ENCODE results near the gene AK5. TPM values are rescaled to one million over a fixed set of nuclear protein-coding genes. Genes with fewer than 3 reads are reported as not detected.
A peak's percentile ranks its signal among the peaks of the same experiment; 100 is the strongest.

Gene AK5
- total RNA-seq, 2 donors from 2014 or later = 1.2 TPM; not detected in 1

- DNase-seq (ENCODE audit: low spot score) (no peak), ATAC-seq (no peak)
- Mint-ChIP-seq H3K4me3 (no peak overlapping the region), H3K27ac (no peak overlapping the region), H3K36me3 (peaks cover 15% of the 10 kb centered on the region), H3K27me3 (no peaks in the 10 kb centered on the region), H3K4me1 (ENCODE audit: low read depth in 2 of 2) (peaks cover 0 to 3% of the 10 kb centered on the region in 2 donors), H3K9me3 (no peaks in the 10 kb centered on the region)
Observed at GRCh38 chr1:77428068-77428467, 146.2 kb downstream of the AK5 start.

GRCh38 chr1:77430966-77431690 is 149.3 kb downstream of the AK5 start:
- H3K36me3 Mint-ChIP-seq = peaks cover 5% of the 10 kb centered on the region
- DNase-seq (ENCODE audit: low spot score) = no peak
- no peaks in the 10 kb centered on the region for H3K9me3 Mint-ChIP-seq

GRCh38 chr1:77433934-77434333 is 152.1 kb downstream of the AK5 start:
- Mint-ChIP-seq H3K36me3 (peaks cover 13% of the 10 kb centered on the region), H3K4me1 (ENCODE audit: low read depth in 2 of 2) (peaks cover 20 to 24% of the 10 kb centered on the region in 2 donors), H3K27ac (no peak overlapping the region), H3K4me3 (no peak overlapping the region), H3K9me3 (no peaks in the 10 kb centered on the region), H3K27me3 (no peaks in the 10 kb centered on the region)
- DNase-seq (ENCODE audit: low spot score) (no peak), ATAC-seq (no peak)

More at GRCh38 chr1:77430966-77431690, 149.3 kb downstream of the AK5 start:
- Mint-ChIP-seq H3K27ac (no peak overlapping the region), H3K27me3 (no peaks in the 10 kb centered on the region), H3K4me1 (ENCODE audit: low read depth in 2 of 2) (peaks cover 11 to 12% of the 10 kb centered on the region in 2 donors), H3K4me3 (no peak overlapping the region)
- peak in 1 of 2 donors; percentile 66 for ATAC-seq

GRCh38 chr1:77434967-77435366 is 153.1 kb downstream of the AK5 start:
- H3K4me3 Mint-ChIP-seq = peak overlapping the region; percentile 46
- no peaks in the 10 kb centered on the region for H3K9me3 Mint-ChIP-seq
- H3K4me1 Mint-ChIP-seq (ENCODE audit: low read depth in 2 of 2) = peaks cover 20 to 24% of the 10 kb centered on the region in 2 donors
- ATAC-seq (no peak), DNase-seq (ENCODE audit: low spot score) (no peak)
- peaks cover 16% of the 10 kb centered on the region for H3K36me3 Mint-ChIP-seq
- peak overlapping the region; percentile 10 to 61 for H3K27ac Mint-ChIP-seq
- no peaks in the 10 kb centered on the region for H3K27me3 Mint-ChIP-seq

- H3K27ac Mint-ChIP-seq = peak overlapping the region; percentile 55 to 57
- peaks cover 27% of the 10 kb centered on the region for H3K36me3 Mint-ChIP-seq
- peaks cover 4% of the 10 kb centered on the region for H3K9me3 Mint-ChIP-seq
- peaks cover 23 to 24% of the 10 kb centered on the region in 2 donors for H3K4me1 Mint-ChIP-seq (ENCODE audit: low read depth in 2 of 2)
- ATAC-seq (no peak), DNase-seq (ENCODE audit: low spot score) (no peak)
- no peaks in the 10 kb centered on the region for H3K27me3 Mint-ChIP-seq
- peak overlapping the region; percentile 43 for H3K4me3 Mint-ChIP-seq
Observed at GRCh38 chr1:77438236-77438913, 156.6 kb downstream of the AK5 start.

GRCh38 chr1:77446841-77447555 is 165.2 kb downstream of the AK5 start:
- H3K27ac Mint-ChIP-seq = no peak overlapping the region
- no peaks in the 10 kb centered on the region for H3K4me1 Mint-ChIP-seq (ENCODE audit: low read depth in 2 of 2)
- H3K4me3 Mint-ChIP-seq = no peak overlapping the region
- ATAC-seq (no peak), DNase-seq (ENCODE audit: low spot score) (no peak)
- H3K27me3 Mint-ChIP-seq = peaks cover 0 to 2% of the 10 kb centered on the region in 2 donors
- no peaks in the 10 kb centered on the region for H3K9me3 Mint-ChIP-seq
- H3K36me3 Mint-ChIP-seq = no peaks in the 10 kb centered on the region

- Mint-ChIP-seq H3K27me3 (peaks cover 0 to 2% of the 10 kb centered on the region in 2 donors), H3K4me1 (ENCODE audit: low read depth in 2 of 2) (no peaks in the 10 kb centered on the region), H3K4me3 (no peak overlapping the region), H3K27ac (no peak overlapping the region), H3K9me3 (no peaks in the 10 kb centered on the region), H3K36me3 (no peaks in the 10 kb centered on the region)
- no peak for DNase-seq (ENCODE audit: low spot score)
- ATAC-seq = no peak
Observed at GRCh38 chr1:77447669-77448068, 165.8 kb downstream of the AK5 start.

- Mint-ChIP-seq H3K27me3 (no peaks in the 10 kb centered on the region), H3K27ac (no peak overlapping the region), H3K36me3 (no peaks in the 10 kb centered on the region), H3K4me3 (no peak overlapping the region), H3K4me1 (ENCODE audit: low read depth in 2 of 2) (peaks cover 10 to 22% of the 10 kb centered on the region in 2 donors), H3K9me3 (no peaks in the 10 kb centered on the region)
- ATAC-seq (no peak), DNase-seq (ENCODE audit: low spot score) (no peak)
Observed at GRCh38 chr1:77459881-77460280, 178.1 kb downstream of the AK5 start.

GRCh38 chr1:77461691-77462090 is 179.9 kb downstream of the AK5 start:
- Mint-ChIP-seq H3K27ac (no peak overlapping the region), H3K9me3 (no peaks in the 10 kb centered on the region), H3K36me3 (no peaks in the 10 kb centered on the region), H3K27me3 (peaks cover 0 to 3% of the 10 kb centered on the region in 2 donors), H3K4me1 (ENCODE audit: low read depth in 2 of 2) (peaks cover 16 to 25% of the 10 kb centered on the region in 2 donors), H3K4me3 (no peak overlapping the region)
- DNase-seq (ENCODE audit: low spot score) (no peak), ATAC-seq (no peak)

GRCh38 chr1:77463216-77463615 is 181.4 kb downstream of the AK5 start:
- Mint-ChIP-seq H3K4me3 (no peak overlapping the region), H3K9me3 (no peaks in the 10 kb centered on the region), H3K27me3 (peaks cover 0 to 3% of the 10 kb centered on the region in 2 donors), H3K27ac (no peak overlapping the region), H3K36me3 (no peaks in the 10 kb centered on the region), H3K4me1 (ENCODE audit: low read depth in 2 of 2) (peaks cover 16 to 19% of the 10 kb centered on the region in 2 donors)
- ATAC-seq (no peak), DNase-seq (ENCODE audit: low spot score) (no peak)

GRCh38 chr1:77465139-77465538 is 183.3 kb downstream of the AK5 start:
- no peak for DNase-seq (ENCODE audit: low spot score)
- no peaks in the 10 kb centered on the region for H3K36me3 Mint-ChIP-seq
- H3K27me3 Mint-ChIP-seq = peaks cover 0 to 3% of the 10 kb centered on the region in 2 donors

GRCh38 chr1:77465922-77466321 is 184.1 kb downstream of the AK5 start:
- DNase-seq (ENCODE audit: low spot score) (no peak), ATAC-seq (no peak)
- Mint-ChIP-seq H3K4me3 (no peak overlapping the region), H3K27me3 (peaks cover 0 to 3% of the 10 kb centered on the region in 2 donors), H3K27ac (peak overlapping the region in 1 of 2 donors; percentile 26), H3K9me3 (no peaks in the 10 kb centered on the region), H3K4me1 (ENCODE audit: low read depth in 2 of 2) (peaks cover 13 to 16% of the 10 kb centered on the region in 2 donors), H3K36me3 (no peaks in the 10 kb centered on the region)

More at GRCh38 chr1:77465139-77465538, 183.3 kb downstream of the AK5 start:
- Mint-ChIP-seq H3K4me1 (ENCODE audit: low read depth in 2 of 2) (peaks cover 13 to 16% of the 10 kb centered on the region in 2 donors), H3K27ac (no peak overlapping the region), H3K9me3 (no peaks in the 10 kb centered on the region), H3K4me3 (no peak overlapping the region)
- ATAC-seq = no peak

- no peak overlapping the region for H3K4me3 Mint-ChIP-seq
- H3K9me3 Mint-ChIP-seq = no peaks in the 10 kb centered on the region
- no peak overlapping the region for H3K27ac Mint-ChIP-seq
- peaks cover 14 to 16% of the 10 kb centered on the region in 2 donors for H3K4me1 Mint-ChIP-seq (ENCODE audit: low read depth in 2 of 2)
- H3K36me3 Mint-ChIP-seq = no peaks in the 10 kb centered on the region
- no peak for DNase-seq (ENCODE audit: low spot score)
- no peak for ATAC-seq
- H3K27me3 Mint-ChIP-seq = peaks cover 0 to 3% of the 10 kb centered on the region in 2 donors
Observed at GRCh38 chr1:77467021-77467595, 185.3 kb downstream of the AK5 start.

All from natural killer cell treated with Interleukin-12 subunit alpha and Interleukin-12 subunit beta and Interleukin-15 and Interleukin-18, amount 100 ng/mL, for 72 hours (primary cell).